ENCODE data around the gene PSME2. TPM values are rescaled to one million over a fixed set of nuclear protein-coding genes. Genes with fewer than 3 reads are reported as not detected.

PSME2 gene
- polyA plus RNA-seq, 2 of the 4 experiments (the other 2 are of a cell fraction), result 137 to 144 TPM

DNA sequence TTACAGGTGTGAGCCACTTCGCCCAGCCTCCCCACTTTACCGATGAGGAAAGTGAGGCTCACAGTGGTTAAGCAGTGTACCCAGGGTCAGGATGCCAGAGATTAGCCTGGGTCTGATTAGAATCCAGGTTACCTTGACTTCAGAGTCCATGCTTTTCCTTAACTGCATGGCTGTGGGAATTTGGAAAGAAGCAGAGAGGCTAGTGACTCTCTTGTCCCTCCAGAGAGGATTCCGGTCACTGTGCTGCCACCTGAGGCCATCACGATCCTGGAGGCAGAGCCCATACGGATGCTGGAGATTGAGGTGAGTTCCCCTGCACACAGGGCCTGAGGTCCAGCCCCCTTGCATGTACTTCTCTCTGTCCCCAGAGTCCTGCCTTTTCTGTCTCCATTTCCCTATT lies 30.2 kb upstream of the PSME2 start (continued):
- no peak for TF ChIP-seq ESRRA (IDR thresholded peaks at IDR 0.05; ENCODE audit: borderline replicate concordance, low read length)
- TF ChIP-seq FOSL2 (IDR thresholded peaks at IDR 0.05), result no peak
- TF ChIP-seq FOSL2 (CRISPR knock-in tag; IDR thresholded peaks at IDR 0.05), result no peak
- no peak for TF ChIP-seq MYC (IDR thresholded peaks at IDR 0.05; ENCODE audit: borderline replicate concordance, low read length)
- no peak for TF ChIP-seq FOSB (CRISPR knock-in tag; IDR thresholded peaks at IDR 0.05)
- TF ChIP-seq SMC3 (IDR thresholded peaks at IDR 0.05), result no peak
- no peak for TF ChIP-seq HEYL (CRISPR knock-in tag; IDR thresholded peaks at IDR 0.05)
- no peak for TF ChIP-seq MAFK (IDR thresholded peaks at IDR 0.05; ENCODE audit: partially characterized antibody)
- TF ChIP-seq PHF8 (IDR thresholded peaks at IDR 0.05; ENCODE audit: borderline replicate concordance, low read depth), result no peak
- TF ChIP-seq NPAS2 (CRISPR knock-in tag; IDR thresholded peaks at IDR 0.05; ENCODE audit: borderline replicate concordance), result no peak
- no peak for TF ChIP-seq MAX (IDR thresholded peaks at IDR 0.05)
- no peak for TF ChIP-seq EP300 (IDR thresholded peaks at IDR 0.05)

GRCh38 chr14:24172871-24173281 lies 26.5 kb upstream of the PSME2 start:
- Histone ChIP-seq H3K27ac (no peak overlapping the region), H3K4me2 (no peak overlapping the region), H3K4me1 (no peaks in the 10 kb centered on the region), H3K9me3 (no peaks in the 10 kb centered on the region), H3K4me3 (no peak overlapping the region)
- ATAC-seq (peak in 1 of 2 experiments; percentile 19; a peak in 2 of 6 replicates), FAIRE-seq (no peak), DNase-seq (ENCODE audit: low read depth in 1 of 2, low spot score in 1 of 2) (no peak)
- ChIA-PET POLR2A (interaction anchor here (1.6 kb wide), 1 partner anchor 12 kb away, joined by 4 read pairs; the partner anchor contains the start of gene IRF9), CTCF (interaction anchor here (0.7 to 2.2 kb wide), 5 partner anchors 9 to 43 kb away, joined by 3 to 10 read pairs (median 3); partner anchors contain the start of gene IRF9)
- TF ChIP-seq SREBF2 (IDR thresholded peaks at IDR 0.05) (no peak), MAFK (IDR thresholded peaks at IDR 0.05; ENCODE audit: partially characterized antibody) (no peak), HDAC2 (IDR thresholded peaks at IDR 0.05) (no peak), TFCP2L1 (CRISPR knock-in tag; IDR thresholded peaks at IDR 0.05) (no peak), ZFP36 (IDR thresholded peaks at IDR 0.05; ENCODE audit: borderline replicate concordance, partially characterized antibody) (no peak), CBX2 (IDR thresholded peaks at IDR 0.05; ENCODE audit: borderline replicate concordance, low read depth) (no peak), HOXA7 (CRISPR knock-in tag; IDR thresholded peaks at IDR 0.05) (no peak), ESRRA (IDR thresholded peaks at IDR 0.05; ENCODE audit: borderline replicate concordance, low read length) (no peak), RNF2 (IDR thresholded peaks at IDR 0.05; ENCODE audit: borderline replicate concordance, low read depth) (no peak), ZNF302 (CRISPR knock-in tag; IDR thresholded peaks at IDR 0.05) (no peak), HOXB5 (CRISPR knock-in tag; IDR thresholded peaks at IDR 0.05) (no peak), RCOR1 (IDR thresholded peaks at IDR 0.05; ENCODE audit: low read depth, low read length) (no peak), BHLHE40 (IDR thresholded peaks at IDR 0.05; ENCODE audit: low read depth, low read length) (no peak)
- TF ChIP-seq, protein P1, sequence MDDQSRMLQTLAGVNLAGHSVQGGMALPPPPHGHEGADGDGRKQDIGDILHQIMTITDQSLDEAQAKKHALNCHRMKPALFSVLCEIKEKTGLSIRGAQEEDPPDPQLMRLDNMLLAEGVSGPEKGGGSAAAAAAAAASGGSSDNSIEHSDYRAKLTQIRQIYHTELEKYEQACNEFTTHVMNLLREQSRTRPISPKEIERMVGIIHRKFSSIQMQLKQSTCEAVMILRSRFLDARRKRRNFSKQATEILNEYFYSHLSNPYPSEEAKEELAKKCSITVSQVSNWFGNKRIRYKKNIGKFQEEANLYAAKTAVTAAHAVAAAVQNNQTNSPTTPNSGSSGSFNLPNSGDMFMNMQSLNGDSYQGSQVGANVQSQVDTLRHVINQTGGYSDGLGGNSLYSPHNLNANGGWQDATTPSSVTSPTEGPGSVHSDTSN (IDR thresholded peaks at IDR 0.05), result no peak
- 89% methylated on average over 20 of the region's 20 CpGs for WGBS (ENCODE audit: missing lambda C conversion rate)

- ChIA-PET CTCF (interaction anchor here (1.0 to 3.6 kb wide), 4 partner anchors 8 to 13 kb away, joined by 3 to 14 read pairs (median 8); partner anchors contain the start of gene IRF9), POLR2A (interaction anchor here (1.6 kb wide), 1 partner anchor 11 kb away, joined by 4 read pairs; the partner anchor contains the start of gene IRF9)
- Histone ChIP-seq H3K4me1 (no peaks in the 10 kb centered on the region), H3K4me3 (no peak overlapping the region), H3K4me2 (no peak overlapping the region), H3K27ac (no peak overlapping the region), H3K9me3 (no peaks in the 10 kb centered on the region)
- DNase-seq (ENCODE audit: low read depth in 1 of 2, low spot score in 1 of 2) (no peak), ATAC-seq (no peak; a peak in 1 of 6 replicates), FAIRE-seq (no peak)
- WGBS (ENCODE audit: missing lambda C conversion rate), result 93% methylated on average over 30 of the region's 30 CpGs
- TF ChIP-seq BCL3 (IDR thresholded peaks at IDR 0.05) (no peak), JUNB (IDR thresholded peaks at IDR 0.05) (no peak), HOXB13 (CRISPR knock-in tag; IDR thresholded peaks at IDR 0.05; ENCODE audit: low read depth) (no peak), POLR2A (IDR thresholded peaks at IDR 0.05; ENCODE audit: low read length) (no peak), CBX8 (IDR thresholded peaks at IDR 0.05) (no peak), CBX2 (IDR thresholded peaks at IDR 0.05; ENCODE audit: borderline replicate concordance, low read depth) (no peak), FOSL2 (IDR thresholded peaks at IDR 0.05) (no peak), FOSL2 (CRISPR knock-in tag; IDR thresholded peaks at IDR 0.05) (no peak), RFX5 (IDR thresholded peaks at IDR 0.05) (no peak), RCOR1 (IDR thresholded peaks at IDR 0.05; ENCODE audit: low read depth, low read length) (no peak), NPAS2 (CRISPR knock-in tag; IDR thresholded peaks at IDR 0.05; ENCODE audit: borderline replicate concordance) (no peak)
- TF ChIP-seq, protein P2, sequence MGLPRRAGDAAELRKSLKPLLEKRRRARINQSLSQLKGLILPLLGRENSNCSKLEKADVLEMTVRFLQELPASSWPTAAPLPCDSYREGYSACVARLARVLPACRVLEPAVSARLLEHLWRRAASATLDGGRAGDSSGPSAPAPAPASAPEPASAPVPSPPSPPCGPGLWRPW (IDR thresholded peaks at IDR 0.05), result no peak
Measured at GRCh38 chr14:24172261-24172860, 26.0 kb upstream of the PSME2 start.
